ENCODE results near the gene SERPINA5. TPM values are rescaled to one million over a fixed set of nuclear protein-coding genes. Genes with fewer than 3 reads are reported as not detected.

Gene SERPINA5
- total RNA-seq, 1 donor from 2014 or later, result 4.3 TPM

DNA sequence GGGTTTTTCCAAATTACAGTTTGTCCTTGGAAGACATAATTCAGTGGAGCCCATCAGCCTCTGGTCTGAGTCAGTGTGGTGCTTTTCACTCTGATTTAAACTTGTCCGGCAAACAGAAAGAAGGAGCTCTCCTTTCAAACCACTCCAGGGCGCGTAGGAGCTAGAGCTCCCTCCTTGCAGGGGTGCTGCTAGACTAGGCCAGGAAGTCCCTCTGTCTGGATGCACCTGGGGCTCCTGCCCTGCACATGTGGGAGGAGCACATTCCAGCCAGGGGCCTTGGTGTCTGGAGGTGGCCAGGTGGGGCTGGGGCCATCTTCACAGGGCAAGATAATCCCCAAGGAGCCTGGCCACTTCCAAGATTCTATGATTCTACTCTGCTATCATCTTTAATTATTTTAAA is 34.0 kb downstream of the SERPINA5 start:
- no peaks in the 10 kb centered on the region for H3K27me3 ChIP-seq
- no peak overlapping the region for H3K27ac ChIP-seq
- H3K9me3 ChIP-seq, result peaks cover 8 to 13% of the 10 kb centered on the region in 2 donors
- H3K4me3 ChIP-seq, result no peak overlapping the region
- no peak for DNase-seq (ENCODE audit: low spot score in 2 of 2)
- no peaks in the 10 kb centered on the region for H3K36me3 ChIP-seq
- no peaks in the 10 kb centered on the region for H3K4me1 ChIP-seq
- no peak for TF ChIP-seq CTCF (IDR thresholded peaks at IDR 0.05)
- intact Hi-C loops (cut with DNase I), result no loop called here

DNA sequence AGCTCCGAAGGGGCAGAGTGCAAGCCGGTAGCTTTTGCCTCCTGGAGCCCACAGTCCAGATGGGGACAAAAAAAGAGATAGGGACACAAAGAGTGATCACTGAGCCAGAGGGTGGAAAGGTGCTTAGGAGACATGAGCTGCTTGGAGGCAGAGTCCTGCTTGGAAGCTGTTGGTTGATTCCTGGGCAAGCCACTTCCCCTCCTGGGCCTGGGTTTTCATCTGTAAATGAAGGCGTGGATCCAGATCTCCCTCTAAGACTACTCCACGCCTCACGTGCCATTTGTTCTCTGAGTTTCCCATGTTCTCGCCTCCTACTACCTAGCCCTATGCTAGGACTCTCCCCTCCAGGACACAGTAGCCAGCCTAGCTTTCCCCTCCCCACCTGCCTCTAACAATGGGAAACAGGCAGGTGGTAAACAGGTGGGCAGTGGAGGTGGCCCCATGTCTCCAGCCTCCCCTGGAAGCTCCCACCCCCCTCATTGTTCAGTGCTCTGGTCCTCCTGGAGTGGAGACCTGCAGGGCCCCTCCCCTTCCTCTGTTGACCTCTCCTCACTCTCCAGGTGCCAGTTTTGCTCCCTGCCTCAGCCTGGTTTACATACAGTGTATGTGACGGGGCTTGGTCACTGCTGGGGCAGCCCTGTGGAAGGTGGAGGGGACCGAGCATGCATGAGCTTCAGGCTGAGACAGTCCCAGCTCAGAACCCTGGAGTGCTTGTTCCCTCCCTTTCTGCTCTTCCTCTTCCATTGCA is 34.8 kb downstream of the SERPINA5 start:
- H3K27me3 ChIP-seq, result no peaks in the 10 kb centered on the region
- H3K4me1 ChIP-seq, result no peaks in the 10 kb centered on the region
- H3K9me3 ChIP-seq, result peaks cover 8 to 13% of the 10 kb centered on the region in 2 donors
- H3K36me3 ChIP-seq, result no peaks in the 10 kb centered on the region
- intact Hi-C loops (cut with DNase I), result no loop called here
- no peak for TF ChIP-seq CTCF (IDR thresholded peaks at IDR 0.05)
- H3K27ac ChIP-seq, result no peak overlapping the region
- H3K4me3 ChIP-seq, result no peak overlapping the region
- DNase-seq (ENCODE audit: low spot score in 2 of 2), result no peak

GRCh38 chr14:94617366-94617941 is 36.2 kb downstream of the SERPINA5 start:
- Histone ChIP-seq H3K36me3 (no peaks in the 10 kb centered on the region), H3K4me3 (no peak overlapping the region), H3K4me1 (no peaks in the 10 kb centered on the region), H3K27me3 (no peaks in the 10 kb centered on the region), H3K27ac (no peak overlapping the region), H3K9me3 (peaks cover 8 to 13% of the 10 kb centered on the region in 2 donors)
- no peak for TF ChIP-seq CTCF (IDR thresholded peaks at IDR 0.05)
- intact Hi-C loops (cut with DNase I), result no loop called here
- DNase-seq (ENCODE audit: low spot score in 2 of 2), result no peak

DNA sequence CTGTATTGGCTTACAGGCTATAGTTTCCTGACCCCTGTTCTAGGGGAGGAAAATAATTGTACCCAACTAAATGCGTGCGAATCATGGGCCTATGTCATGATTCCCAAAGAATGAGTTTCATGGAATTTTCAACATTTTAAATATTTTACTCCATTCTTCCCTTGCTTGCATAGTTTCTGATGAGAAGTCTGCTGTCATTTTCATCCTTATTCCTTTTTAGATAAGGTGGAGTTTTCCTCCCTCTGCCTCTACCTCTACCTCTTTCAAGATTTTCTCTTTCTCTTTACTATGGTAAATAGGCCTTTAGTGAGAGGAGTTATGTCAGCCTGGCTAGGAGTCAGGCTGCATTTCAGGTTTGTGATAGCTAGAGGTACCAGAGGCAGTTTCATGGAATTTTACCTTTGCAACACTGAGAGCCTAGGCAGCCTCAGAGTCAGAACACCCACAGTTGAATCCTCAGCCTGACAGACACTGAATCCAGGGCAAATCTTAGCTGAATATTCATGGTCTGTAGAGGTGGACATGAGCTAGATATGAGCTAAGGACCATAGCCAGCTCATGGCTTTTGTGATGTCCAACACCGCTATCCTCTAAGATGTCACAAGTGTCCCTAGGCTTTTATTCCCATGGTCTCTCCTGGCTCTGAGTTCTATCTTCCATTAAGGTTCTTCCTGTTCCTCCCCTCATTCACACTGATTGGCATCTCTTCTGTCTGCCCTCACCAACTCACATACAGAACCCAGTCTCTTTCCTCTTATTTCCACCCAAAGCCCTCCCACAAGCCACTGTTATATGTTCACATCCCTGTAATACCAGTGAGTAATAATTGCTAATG is 37.0 kb downstream of the SERPINA5 start:
- H3K27me3 ChIP-seq, result no peaks in the 10 kb centered on the region
- H3K4me1 ChIP-seq, result no peaks in the 10 kb centered on the region
- H3K36me3 ChIP-seq, result no peaks in the 10 kb centered on the region
- no peak overlapping the region for H3K4me3 ChIP-seq
- peaks cover 8 to 13% of the 10 kb centered on the region in 2 donors for H3K9me3 ChIP-seq
- no peak overlapping the region for H3K27ac ChIP-seq
- no peak for DNase-seq (ENCODE audit: low spot score in 2 of 2)
- intact Hi-C loops (cut with DNase I), result no loop called here
- TF ChIP-seq CTCF (IDR thresholded peaks at IDR 0.05), result no peak

GRCh38 chr14:94619297-94619696 is 38.1 kb downstream of the SERPINA5 start:
- no peaks in the 10 kb centered on the region for H3K4me1 ChIP-seq
- no peaks in the 10 kb centered on the region for H3K36me3 ChIP-seq
- H3K9me3 ChIP-seq, result peaks cover 8 to 13% of the 10 kb centered on the region in 2 donors
- no peak for DNase-seq (ENCODE audit: low spot score in 2 of 2)
- TF ChIP-seq CTCF (IDR thresholded peaks at IDR 0.05), result no peak
- H3K27me3 ChIP-seq, result no peaks in the 10 kb centered on the region
- H3K4me3 ChIP-seq, result no peak overlapping the region
- H3K27ac ChIP-seq, result no peak overlapping the region
- intact Hi-C loops (cut with DNase I), result no loop called here

Data from ascending aorta (tissue), 2 donors.